Prostate gland (tissue), 2 donors: ENCODE measurements around the gene TTR.

Experiments
- CTCF ChIP-seq, 4 experiments: fragments of 200-600 bp in 2 of 4; fragments of 450-650 bp in 2 of 4; sonication (generic) in 2 of 4; IDR thresholded peaks; 1 replicate in 3 of 4; 2 replicates in 1 of 4; pipeline ENCODE4 v1.5.1; 2016 to 2019; ENCODE audit warnings: antibody characterized with exemption in 4 of 4, mild to moderate bottlenecking in 2 of 4, moderate library complexity in 2 of 4
- POLR2A ChIP-seq: fragments of 450-650 bp; IDR thresholded peaks from one replicate; pipeline ENCODE4 v1.6.1; 2016; ENCODE audit warnings: antibody characterized with exemption, mild to moderate bottlenecking
- POLR2AphosphoS5 ChIP-seq: sonication (generic); formaldehyde crosslinking; IDR thresholded peaks from one replicate; pipeline ENCODE4 v1.6.1; 2017; ENCODE audit warnings: antibody characterized with exemption

GRCh38 chr18:31572368-31572767 lies 19.3 kb upstream of the TTR start:
- TF ChIP-seq CTCF (IDR thresholded peaks at IDR 0.05) = no peak
- no peak for TF ChIP-seq POLR2AphosphoS5
- no peak for TF ChIP-seq POLR2A
